GM12878 (cell line): ENCODE data around the gene SETD6. TPM values are rescaled to one million over a fixed set of nuclear protein-coding genes. Genes with fewer than 3 reads are reported as not detected.

Experiments used
- ATAC-seq: fragments of 200-7000 bp; cut with Tn5 transposase; 3 replicates; pipeline ENCODE4 v1.9.1; 2020; ENCODE audit warnings: mild to moderate bottlenecking, moderate library complexity
- BruUV-seq: library from RNA; stranded (reverse); fragments of 400-500 nt; replicated peaks from 2 replicates; lab custom pipeline; 2021; lab: Mats Ljungman, UMichigan
- CTCF ChIA-PET: fragments of 300-600 bp; sonication (Branson Sonifier 250); formaldehyde crosslinking; extraction: SDS; loops from one replicate; lab custom pipeline; 2021; ENCODE audit warnings: inconsistent platforms; lab: Yijun Ruan, JAX
- POLR2A ChIA-PET: fragments of 350-600 bp; formaldehyde crosslinking; extraction: SDS; loops from one replicate; lab custom pipeline; 2021; ENCODE audit warnings: inconsistent platforms; lab: Charles Lee
- RAD21 ChIA-PET: fragments of 300-600 bp; sonication (Branson Sonifier 250); formaldehyde crosslinking; loops from one replicate; lab custom pipeline; 2023; ENCODE audit warnings: antibody characterized with exemption; ENCODE audit not compliant: unreplicated experiment; lab: Charles Lee
- SMC1A ChIA-PET: fragments of 300-600 bp; sonication (Branson Sonifier 250); formaldehyde crosslinking; loops from one replicate; lab custom pipeline; 2023; ENCODE audit not compliant: unreplicated experiment, uncharacterized antibody; lab: Charles Lee
- DNase-seq: peaks from one replicate; pipeline ENCODE4 v3.0.0-alpha.2; 2011; ENCODE audit warnings: low read depth, low spot score
- FAIRE-seq: peaks from 3 replicates; lab custom pipeline; 2011; peaks lifted over from hg19 to GRCh38; lab: Jason Lieb, UNC
- H2AFZ ChIP-seq: 2 replicates; pipeline ENCODE4 v1.6.0; 2011; ENCODE audit warnings: low read depth, low read length, control low read depth; ENCODE audit not compliant: control insufficient read depth
- H3K27ac ChIP-seq: 2 replicates; pipeline ENCODE4 v1.5.1; 2011; ENCODE audit warnings: control low read depth; ENCODE audit not compliant: control insufficient read depth, insufficient read depth
- H3K27me3 ChIP-seq, 2 experiments: replicated peaks in 1 of 2; 2 replicates each; pipeline versions ENCODE4 v1.6.0 to v1.6.1; 2011; ENCODE audit warnings: low read length in 1 of 2; ENCODE audit not compliant: control insufficient read depth in 2 of 2, insufficient read depth in 2 of 2
- H3K36me3 ChIP-seq, 2 experiments: 2 replicates each; pipeline ENCODE4 v1.5.1; 2011; ENCODE audit warnings: low read length in 1 of 2; ENCODE audit not compliant: control insufficient read depth in 2 of 2, insufficient read depth in 2 of 2
- H3K4me1 ChIP-seq: 2 replicates; pipeline ENCODE4 v1.6.1; 2011; ENCODE audit warnings: mild to moderate bottlenecking, low read length, moderate library complexity, mixed read lengths; ENCODE audit not compliant: control insufficient read depth, insufficient read depth
- H3K4me2 ChIP-seq: 2 replicates; pipeline ENCODE4 v1.6.0; 2011; ENCODE audit warnings: control low read depth; ENCODE audit not compliant: control insufficient read depth, insufficient read depth
- H3K4me3 ChIP-seq: fragments of 200-600 bp; sonication (generic); 2 replicates; pipeline ENCODE4 v1.5.1; 2016
- H3K79me2 ChIP-seq: 2 replicates; pipeline ENCODE4 v1.6.0; 2011; ENCODE audit warnings: low read length; ENCODE audit not compliant: control insufficient read depth, insufficient read depth
- H3K9ac ChIP-seq: 2 replicates; pipeline ENCODE4 v1.8.0; 2011; ENCODE audit warnings: low read length, control low read depth, mixed read lengths; ENCODE audit not compliant: control insufficient read depth, insufficient read depth
- H3K9me3 ChIP-seq: replicated peaks from 3 replicates; pipeline ENCODE4 v1.5.1; 2011; ENCODE audit warnings: mild to moderate bottlenecking, low read length; ENCODE audit not compliant: control insufficient read depth, insufficient read depth
- H4K20me1 ChIP-seq: 2 replicates; pipeline ENCODE4 v1.6.0; 2011; ENCODE audit not compliant: control insufficient read depth, insufficient read depth
- IRF4 ChIP-seq: IDR thresholded peaks from 2 replicates; pipeline ENCODE4 v1.6.1; 2011; ENCODE audit warnings: low read depth, low read length
- MYC ChIP-seq: IDR thresholded peaks from 2 replicates; pipeline ENCODE4 v1.6.1; 2011; ENCODE audit warnings: mild to moderate bottlenecking, low read length, moderate library complexity, inconsistent platforms; ENCODE audit not compliant: insufficient read depth, insufficient replicate concordance, insufficient read length, severe bottlenecking
- NR2C1 ChIP-seq: fragments of 450-650 bp; IDR thresholded peaks from 2 replicates; pipeline ENCODE4 v1.6.1; 2017; ENCODE audit warnings: antibody characterized with exemption, mild to moderate bottlenecking, moderate library complexity
- NRF1 ChIP-seq: conservative IDR thresholded peaks from 2 replicates; pipeline ENCODE4 v1.6.1; 2011; ENCODE audit warnings: mild to moderate bottlenecking, low read depth, low read length, improper control_type of control experiment
- PAX8 ChIP-seq: fragments of 450-650 bp; IDR thresholded peaks from 2 replicates; pipeline ENCODE4 v1.6.1; 2017; ENCODE audit warnings: mild to moderate bottlenecking, moderate library complexity
- RELA ChIP-seq: fragments of 450-650 bp; IDR thresholded peaks from 2 replicates; pipeline ENCODE4 v1.8.0; 2014; ENCODE audit warnings: borderline replicate concordance; ENCODE audit not compliant: partially characterized antibody
- SMARCA5 ChIP-seq: fragments of 450-650 bp; IDR thresholded peaks from 2 replicates; pipeline ENCODE4 v1.6.1; 2017; ENCODE audit warnings: mild to moderate bottlenecking
- USF2 ChIP-seq: IDR thresholded peaks from 2 replicates; pipeline ENCODE4 v1.6.1; 2011; ENCODE audit warnings: low read depth, low read length, improper control_type of control experiment, borderline replicate concordance
- ZNF217 ChIP-seq: fragments of 450-650 bp; IDR thresholded peaks from 2 replicates; pipeline ENCODE4 v1.6.1; 2017; ENCODE audit warnings: antibody characterized with exemption, mild to moderate bottlenecking
- ZSCAN29 ChIP-seq: fragments of 450-650 bp; IDR thresholded peaks from 2 replicates; pipeline ENCODE4 v1.6.1; 2017; ENCODE audit warnings: mild to moderate bottlenecking, moderate library complexity
- WGBS: methylation state at CpG from one replicate; pipeline ENCODE4 v1.1.6; 2016; ENCODE audit warnings: low lambda C conversion rate; ENCODE audit not compliant: insufficient replicate concordance, insufficient coverage; ENCODE audit errors: missing lambda C conversion rate; 5-methylcytosine and 5-hydroxymethylcytosine counted together
- in situ Hi-C: fragments of 300-500 bp; cut with MboI; formaldehyde crosslinking; loops from 9 replicates; pipeline ENCODE4 v1.14.3; 2018; ENCODE audit warnings: mixed read lengths
- intact Hi-C: fragments of 100-400 bp; cut with micrococcal nuclease; formaldehyde crosslinking; loops from one replicate; pipeline ENCODE4 v1.14.2; 2022; ENCODE audit not compliant: unreplicated experiment
- polyA plus RNA-seq, 11 experiments: library from polyadenylated mRNA; depleted of rRNA in 4 of 11; unstranded in 6 of 11; stranded (reverse) in 5 of 11; fragments of >200 nt; fragmentation: Nextera tagmentation in 4 of 11; fragmentation: Illumina TruSeq in 1 of 11; extraction: Ambion mirVana in 4 of 11; extraction: Trizol in 1 of 11; gene quantifications; 1 replicate in 1 of 11; 2 replicates in 10 of 11; pipeline versions ENCODE4 v1.2.1 to v1.2.3, GENCODE V29; 2011 to 2016; ENCODE audit warnings: inconsistent platforms in 2 of 11, missing spikeins in 2 of 11, low read depth in 1 of 11
- total RNA-seq, 4 experiments: library from RNA; depleted of rRNA in 3 of 4; stranded (reverse); fragments of >200 nt in 3 of 4; fragmentation: Illumina TruSeq in 1 of 4; extraction: Trizol in 1 of 4; gene quantifications; 2 replicates each; pipeline versions ENCODE4 v1.2.1 to v1.2.3, GENCODE V29; 2013 to 2021

SETD6 gene
- total and polyA plus RNA-seq, 10 of the 15 experiments (the other 5 are each of a cell fraction or from before 2014, with no cell fraction given): 8.2 to 23.8 (median 16.2) TPM

- Histone ChIP-seq H3K79me2 (no peaks in the 10 kb centered on the region), H3K27me3 (no peaks in the 10 kb centered on the region; a peak in 1 of 4 replicates)
- RAD21 ChIA-PET: interaction anchor here (0.6 to 4.5 kb wide), 9 partner anchors 11 to 268 kb away, joined by 3 to 91 read pairs (median 4); partner anchors contain the start of gene NDRG4
- TF ChIP-seq ZNF217: no peak
- TF ChIP-seq SMARCA5: no peak
- TF ChIP-seq NR2C1: no peak
- TF ChIP-seq NRF1: no peak
- TF ChIP-seq IRF4: no peak
- no peak for TF ChIP-seq RELA
- TF ChIP-seq MYC: no peak
- no peak for TF ChIP-seq PAX8
- TF ChIP-seq USF2: no peak
- no peak for TF ChIP-seq ZSCAN29
- TF ChIP-seq, all 136 proteins: peak for 0
- H3K4me1 ChIP-seq: no peaks in the 10 kb centered on the region
- BruUV-seq: no TSS peak
- H3K36me3 ChIP-seq: no peaks in the 10 kb centered on the region
- ChIA-PET POLR2A (no interaction called here), CTCF (interaction anchor here (0.6 to 12.5 kb wide), 12 partner anchors 10 to 466 kb away, joined by 3 to 209 read pairs (median 4); no protein-coding TSS in a partner anchor), SMC1A (interaction anchor here (0.7 to 6.1 kb wide), 6 partner anchors 143 to 1979 kb away, joined by 3 to 84 read pairs (median 4); no protein-coding TSS in a partner anchor)
- ATAC-seq (no peak), FAIRE-seq (no peak), DNase-seq (no peak)
- H3K4me2 ChIP-seq: no peak overlapping the region
- no peak overlapping the region for H2AFZ ChIP-seq
- no peak overlapping the region for H3K27ac ChIP-seq
- WGBS: 3% methylated on average over 3 of the region's 3 CpGs
- H3K4me3 ChIP-seq: no peak overlapping the region
- H4K20me1 ChIP-seq: no peaks in the 10 kb centered on the region
- in situ Hi-C loops: no loop called here
- no peak overlapping the region for H3K9ac ChIP-seq
- no peaks in the 10 kb centered on the region for H3K9me3 ChIP-seq
- intact Hi-C loops: loop anchor here (5.0 kb wide), 2 partner anchors 466 to 591 kb away; no protein-coding TSS in a partner anchor
Measured at GRCh38 chr16:58488531-58488930, 26.8 kb upstream of the SETD6 start.
